GM23338 (cell line): Measurements from ENCODE around the gene DAZAP1. TPM values are rescaled to one million over a fixed set of nuclear protein-coding genes. Genes with fewer than 3 reads are reported as not detected.

Experiments used
- ATAC-seq: fragments of 200-7000 bp; cut with Tn5 transposase; 3 replicates; pipeline ENCODE4 v1.9.1; 2020
- DNase-seq: peaks from one replicate; pipeline ENCODE4 v3.0.0-alpha.2; 2015; ENCODE audit warnings: low spot score
- H2AFZ ChIP-seq: fragments of 200-600 bp; sonication (generic); 2 replicates; pipeline ENCODE4 v1.8.0; 2016; ENCODE audit warnings: antibody characterized with exemption, mild to moderate bottlenecking, moderate library complexity
- H3F3A ChIP-seq: fragments of 200-600 bp; sonication (generic); replicated peaks from 2 replicates; pipeline ENCODE4 v1.8.0; 2017; ENCODE audit warnings: antibody characterized with exemption, mixed run types, low read depth
- H3K27ac ChIP-seq: fragments of 200-600 bp; sonication (generic); 2 replicates; pipeline ENCODE4 v1.6.1; 2016; ENCODE audit warnings: low read depth
- H3K27me3 ChIP-seq: fragments of 200-600 bp; sonication (generic); 2 replicates; pipeline ENCODE4 v1.8.0; 2016; ENCODE audit warnings: mild to moderate bottlenecking, mixed run types, moderate library complexity; ENCODE audit not compliant: insufficient read depth
- H3K36me3 ChIP-seq: fragments of 200-600 bp; sonication (generic); 2 replicates; pipeline ENCODE4 v1.8.0; 2016; ENCODE audit warnings: mild to moderate bottlenecking; ENCODE audit not compliant: insufficient read depth
- H3K4me1 ChIP-seq: fragments of 200-600 bp; sonication (generic); 2 replicates; pipeline ENCODE4 v1.8.0; 2016; ENCODE audit warnings: mild to moderate bottlenecking, moderate library complexity; ENCODE audit not compliant: insufficient read depth
- H3K4me2 ChIP-seq: fragments of 200-600 bp; sonication (generic); 2 replicates; pipeline ENCODE4 v1.7.1; 2017; ENCODE audit warnings: mixed run types
- H3K4me3 ChIP-seq: fragments of 200-600 bp; sonication (generic); 2 replicates; pipeline ENCODE4 v1.6.1; 2016; ENCODE audit warnings: mixed run types
- H3K79me2 ChIP-seq: fragments of 200-600 bp; sonication (generic); replicated peaks from 2 replicates; pipeline ENCODE4 v1.8.0; 2017; ENCODE audit warnings: mild to moderate bottlenecking; ENCODE audit not compliant: insufficient read depth
- H3K9me2 ChIP-seq: fragments of 200-600 bp; sonication (generic); 2 replicates; pipeline ENCODE4 v1.8.0; 2017; ENCODE audit not compliant: insufficient read depth
- H4K20me1 ChIP-seq: fragments of 200-600 bp; sonication (generic); replicated peaks from 2 replicates; pipeline ENCODE4 v1.8.0; 2017; ENCODE audit warnings: mild to moderate bottlenecking; ENCODE audit not compliant: insufficient read depth
- H3K27ac Mint-ChIP-seq: 2 replicates; pipeline ENCODE4 v1.8.0; 2020; ENCODE audit warnings: inconsistent platforms, mild to moderate bottlenecking, moderate library complexity, mixed read lengths
- H3K27me3 Mint-ChIP-seq: 3 replicates; pipeline ENCODE4 v1.8.0; 2022; ENCODE audit warnings: low read depth, mild to moderate bottlenecking, moderate library complexity, mixed read lengths, inconsistent platforms; ENCODE audit not compliant: insufficient read depth, poor library complexity
- H3K36me3 Mint-ChIP-seq: 3 replicates; pipeline ENCODE4 v1.8.0; 2021; ENCODE audit warnings: low read depth, mild to moderate bottlenecking, inconsistent platforms, moderate library complexity, mixed read lengths
- H3K4me1 Mint-ChIP-seq: 3 replicates; pipeline ENCODE4 v1.8.0; 2020; ENCODE audit warnings: mild to moderate bottlenecking, inconsistent platforms, mixed read lengths
- H3K4me3 Mint-ChIP-seq: 3 replicates; pipeline ENCODE4 v1.8.0; 2021; ENCODE audit warnings: moderate library complexity, mild to moderate bottlenecking, inconsistent platforms, mixed read lengths
- H3K9me3 Mint-ChIP-seq: 3 replicates; pipeline ENCODE4 v1.8.0; 2020; ENCODE audit warnings: moderate library complexity, mild to moderate bottlenecking, inconsistent platforms, mixed read lengths
- CREB1 ChIP-seq: fragments of 250-450 bp; sonication (Bioruptor Pico); IDR thresholded peaks from 2 replicates; pipeline ENCODE4 v1.5.0; 2020; ENCODE audit warnings: low read depth, mild to moderate bottlenecking, moderate library complexity
- ETS1 ChIP-seq: IDR thresholded peaks from 2 replicates; pipeline ENCODE4 v1.6.1; 2016; ENCODE audit warnings: antibody characterized with exemption
- POLR2AphosphoS5 ChIP-seq: IDR thresholded peaks from 2 replicates; pipeline ENCODE4 v1.6.1; 2016; ENCODE audit warnings: antibody characterized with exemption, low read depth
- REST ChIP-seq: IDR thresholded peaks from one replicate; pipeline ENCODE4 v1.6.1; 2018; ENCODE audit warnings: antibody characterized with exemption; ENCODE audit not compliant: unreplicated experiment
- STAT1 ChIP-seq: IDR thresholded peaks from one replicate; pipeline ENCODE4 v1.6.1; 2016; ENCODE audit warnings: antibody characterized with exemption; ENCODE audit not compliant: unreplicated experiment
- ZNF114 ChIP-seq: fragments of 250-450 bp; sonication (Bioruptor Pico); IDR thresholded peaks from 2 replicates; pipeline ENCODE4 v1.5.0; 2020; ENCODE audit warnings: mild to moderate bottlenecking, moderate library complexity
- ZNF331 ChIP-seq: fragments of 250-450 bp; sonication (Bioruptor Pico); IDR thresholded peaks from 2 replicates; pipeline ENCODE4 v1.5.0; 2020; ENCODE audit warnings: low read depth, mild to moderate bottlenecking, moderate library complexity
- ZNF462 ChIP-seq: fragments of 250-450 bp; sonication (Bioruptor Pico); IDR thresholded peaks from 2 replicates; pipeline ENCODE4 v1.5.0; 2020; ENCODE audit warnings: mild to moderate bottlenecking, moderate library complexity
- polyA plus RNA-seq: library from polyadenylated mRNA; unstranded; fragments of >200 nt; fragmentation: Nextera tagmentation; extraction: Ambion mirVana; gene quantifications from 2 replicates; pipeline ENCODE4 v1.2.1, GENCODE V29; 2016
- total RNA-seq: library from RNA; depleted of rRNA; stranded (reverse); fragments of >200 nt; shearing (Covaris generic); gene quantifications from 2 replicates; pipeline ENCODE4 v1.2.3, GENCODE V29; 2014

The DAZAP1 gene
- total and polyA plus RNA-seq, 2 experiments from 2014 or later, result 44.1 to 194 TPM

GRCh38 chr19:1451916-1452801 lies 44.8 kb downstream of the DAZAP1 start:
- Histone ChIP-seq H3K27me3 (peaks cover 34% of the 10 kb centered on the region), H3K4me2 (no peak overlapping the region), H3K4me3 (no peak overlapping the region; the same call in 1 of the 2 replicates), H3K27ac (no peak overlapping the region), H3F3A (peaks cover 21% of the 10 kb centered on the region), H3K79me2 (0 out of 2 replicates have a peak, but pooled peaks cover 3% of the 10 kb centered on the region), H2AFZ (no peak overlapping the region), H4K20me1 (no peaks in the 10 kb centered on the region), H3K9me2 (no peaks in the 10 kb centered on the region), H3K4me1 (peaks cover 23% of the 10 kb centered on the region; the same call in 1 of the 2 replicates), H3K36me3 (no peaks in the 10 kb centered on the region)
- Mint-ChIP-seq H3K4me3 (no peak overlapping the region; the same call in 1 of the 3 replicates), H3K36me3 (peaks cover under 1% of the 10 kb centered on the region; the same call in 1 of the 3 replicates), H3K27ac (no peak overlapping the region), H3K9me3 (no peaks in the 10 kb centered on the region; the same call in 2 of the 3 replicates), H3K27me3 (peaks cover 54% of the 10 kb centered on the region), H3K4me1 (peaks cover 37% of the 10 kb centered on the region)
- TF ChIP-seq ZNF462 (CRISPR knock-in tag) (no peak), CREB1 (CRISPR knock-in tag) (no peak), ZNF331 (CRISPR knock-in tag) (no peak), POLR2AphosphoS5 (no peak), ETS1 (no peak), STAT1 (no peak), ZNF114 (CRISPR knock-in tag) (no peak), REST (peak; percentile 5)
- DNase-seq, result peak; percentile 79
- ATAC-seq, result peak; percentile 3; the same call in 2 of the 3 replicates
